ENCODE results near the gene SPOCK3.

- no peak for TF ChIP-seq CTCF (IDR thresholded peaks at IDR 0.05; ENCODE audit: low read depth, low read length, missing input control)
- no peak for TF ChIP-seq ZBTB33 (IDR thresholded peaks at IDR 0.05)
- TF ChIP-seq GABPA (IDR thresholded peaks at IDR 0.05 in 1 of 2, conservative IDR thresholded peaks at IDR 0.05 in 1 of 2) = no peak
- no peak for TF ChIP-seq ATF3 (IDR thresholded peaks at IDR 0.05)
- TF ChIP-seq TAF1 (conservative IDR thresholded peaks at IDR 0.05) = no peak
- TF ChIP-seq NR2F2 (IDR thresholded peaks at IDR 0.05) = no peak
- TF ChIP-seq REST (IDR thresholded peaks at IDR 0.05) = no peak
- no peak for TF ChIP-seq RXRA (IDR thresholded peaks at IDR 0.05)
- TF ChIP-seq FOXA1 (IDR thresholded peaks at IDR 0.05) = no peak
- TF ChIP-seq YY1 (IDR thresholded peaks at IDR 0.05) = no peak
- no peak for TF ChIP-seq JUND (IDR thresholded peaks at IDR 0.05)
- no peak for TF ChIP-seq MAX (IDR thresholded peaks at IDR 0.05)
- no peak for TF ChIP-seq RAD21 (IDR thresholded peaks at IDR 0.05)
- TF ChIP-seq EGR1 (IDR thresholded peaks at IDR 0.05; ENCODE audit: low read depth in 2 of 2) = no peak
These were observed 3.9 kb upstream of the SPOCK3 start for GRCh38 chr4:167238226-167238625.

Data from liver (tissue), 3 donors.